ENCODE data around the gene UBE3A.

The UBE3A gene

DNA sequence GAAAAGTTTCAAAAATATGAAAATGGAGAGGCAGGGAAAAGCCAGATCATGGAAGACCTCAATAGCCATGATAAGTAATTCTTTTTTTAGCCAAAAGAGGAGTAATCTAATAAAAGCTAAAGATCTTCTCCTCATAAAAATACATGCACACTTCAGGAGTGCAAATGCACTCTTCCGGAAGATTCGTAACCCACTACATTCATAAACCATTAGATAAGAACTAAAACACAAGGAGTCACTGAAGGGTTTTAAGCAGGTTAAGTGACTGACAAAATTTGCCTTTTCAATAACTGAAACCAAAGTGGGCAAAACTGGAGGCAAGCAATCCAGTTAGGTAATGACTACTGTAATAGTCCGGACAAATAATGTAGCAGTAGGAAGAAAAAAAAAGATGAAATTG lies 46.0 kb downstream of the UBE3A start:
- Histone ChIP-seq H3K27ac (ENCODE audit: low read depth, low read length) (no peak overlapping the region), H2AFZ (ENCODE audit: low read depth, low read length, severe bottlenecking) (no peak overlapping the region), H4K20me1 (ENCODE audit: low read depth, low read length) (no peaks in the 10 kb centered on the region; the same call in 1 of the 2 replicates), H3K9me3 (ENCODE audit: insufficient read depth, low read length) (no peaks in the 10 kb centered on the region), H3K9me2 (replicated peaks; ENCODE audit: insufficient read depth, low read length) (no peaks in the 10 kb centered on the region), H3K9ac (ENCODE audit: low read length) (no peak overlapping the region), H3K36me3 (ENCODE audit: low read length) (peaks cover 14% of the 10 kb centered on the region), H3K27me3 (ENCODE audit: low read length) (no peaks in the 10 kb centered on the region), H3K4me3 (ENCODE audit: insufficient read depth, low read length, poor library complexity, severe bottlenecking) (no peak overlapping the region), H3K4me2 (ENCODE audit: low read depth, low read length, poor library complexity, severe bottlenecking) (no peak overlapping the region), H3K79me2 (ENCODE audit: insufficient read depth, low read length) (peaks cover 73% of the 10 kb centered on the region), H3F3A (ENCODE audit: insufficient read depth) (no peaks in the 10 kb centered on the region)
- TF ChIP-seq CTCF (IDR thresholded peaks at IDR 0.05; ENCODE audit: insufficient read depth, low read length, poor library complexity, severe bottlenecking): no peak
- no peak for TF ChIP-seq EZH2phosphoT487 (conservative IDR thresholded peaks at IDR 0.05; ENCODE audit: low read length)

DNA sequence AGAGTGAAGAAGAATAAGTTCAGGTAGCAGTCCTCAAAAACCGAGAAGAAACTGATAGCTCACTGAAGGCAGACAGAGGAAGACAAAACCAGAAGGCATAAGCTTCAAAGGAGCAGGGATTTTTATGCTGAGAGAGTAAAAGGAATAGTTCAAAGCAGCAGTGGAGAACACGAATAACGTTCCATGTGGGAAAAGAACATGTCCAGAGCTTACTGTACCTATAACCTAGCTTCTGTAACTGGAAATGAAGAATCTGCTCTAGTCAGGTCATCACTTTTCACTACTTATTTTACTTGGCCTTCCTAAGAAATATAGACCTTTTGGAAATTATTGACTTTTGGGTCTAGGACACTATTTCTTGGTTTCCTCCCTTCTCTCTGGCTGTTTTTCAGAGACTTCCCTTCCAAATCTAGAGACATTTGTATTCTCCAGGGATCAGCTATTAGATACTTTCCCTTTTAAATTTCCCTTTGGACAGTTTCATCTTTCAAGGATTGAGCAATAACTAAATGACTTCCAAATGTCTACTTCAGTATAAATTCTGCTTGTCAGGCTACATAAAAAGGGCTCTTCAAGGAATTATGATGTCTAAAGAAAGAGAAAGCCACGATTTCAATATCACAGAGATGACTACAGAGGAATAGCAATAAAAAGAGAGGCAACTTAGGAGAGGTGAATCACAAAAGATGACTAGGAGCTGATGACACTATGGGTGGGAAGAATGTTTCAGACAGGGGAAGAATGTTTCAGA lies 46.7 kb downstream of the UBE3A start:
- H3K27ac ChIP-seq (ENCODE audit: low read depth, low read length): no peak overlapping the region
- peaks cover 80% of the 10 kb centered on the region for H3K79me2 ChIP-seq (ENCODE audit: insufficient read depth, low read length)

GRCh38 chr15:25385986-25386385 lies 52.8 kb downstream of the UBE3A start:
- Histone ChIP-seq H3K27me3 (ENCODE audit: low read length) (no peaks in the 10 kb centered on the region), H4K20me1 (ENCODE audit: low read depth, low read length) (no peaks in the 10 kb centered on the region; the same call in 1 of the 2 replicates), H3K4me3 (ENCODE audit: insufficient read depth, low read length, poor library complexity, severe bottlenecking) (no peak overlapping the region), H3F3A (ENCODE audit: insufficient read depth) (0 out of 2 replicates have a peak, but pooled peaks cover 3% of the 10 kb centered on the region), H3K9ac (ENCODE audit: low read length) (no peak overlapping the region), H3K9me3 (ENCODE audit: insufficient read depth, low read length) (no peaks in the 10 kb centered on the region), H2AFZ (ENCODE audit: low read depth, low read length, severe bottlenecking) (no peak overlapping the region), H3K79me2 (ENCODE audit: insufficient read depth, low read length) (peaks cover 98% of the 10 kb centered on the region), H3K36me3 (ENCODE audit: low read length) (peaks cover 48% of the 10 kb centered on the region), H3K4me2 (ENCODE audit: low read depth, low read length, poor library complexity, severe bottlenecking) (no peak overlapping the region), H3K9me2 (replicated peaks; ENCODE audit: insufficient read depth, low read length) (no peaks in the 10 kb centered on the region), H3K27ac (ENCODE audit: low read depth, low read length) (no peak overlapping the region)
- TF ChIP-seq EZH2phosphoT487 (conservative IDR thresholded peaks at IDR 0.05; ENCODE audit: low read length): no peak
- no peak for TF ChIP-seq CTCF (IDR thresholded peaks at IDR 0.05; ENCODE audit: insufficient read depth, low read length, poor library complexity, severe bottlenecking)

More for the DNA sequence above, 46.7 kb downstream of the UBE3A start:
- Histone ChIP-seq H2AFZ (ENCODE audit: low read depth, low read length, severe bottlenecking) (no peak overlapping the region), H3K9me3 (ENCODE audit: insufficient read depth, low read length) (no peaks in the 10 kb centered on the region), H3K27me3 (ENCODE audit: low read length) (no peaks in the 10 kb centered on the region), H4K20me1 (ENCODE audit: low read depth, low read length) (no peaks in the 10 kb centered on the region; the same call in 1 of the 2 replicates), H3F3A (ENCODE audit: insufficient read depth) (no peaks in the 10 kb centered on the region), H3K9me2 (replicated peaks; ENCODE audit: insufficient read depth, low read length) (no peaks in the 10 kb centered on the region), H3K4me2 (ENCODE audit: low read depth, low read length, poor library complexity, severe bottlenecking) (no peak overlapping the region), H3K4me3 (ENCODE audit: insufficient read depth, low read length, poor library complexity, severe bottlenecking) (no peak overlapping the region), H3K36me3 (ENCODE audit: low read length) (peaks cover 18% of the 10 kb centered on the region), H3K9ac (ENCODE audit: low read length) (no peak overlapping the region)
- TF ChIP-seq EZH2phosphoT487 (conservative IDR thresholded peaks at IDR 0.05; ENCODE audit: low read length) (no peak), CTCF (IDR thresholded peaks at IDR 0.05; ENCODE audit: insufficient read depth, low read length, poor library complexity, severe bottlenecking) (no peak)
